Fibroblast of mammary gland (primary cell): ENCODE results near the gene IRGC.

ENCODE experiments used
- DNase-seq: peaks from one replicate; pipeline ENCODE4 v3.0.0-alpha.2; 2010; ENCODE audit warnings: low read depth
- H3K4me3 ChIP-seq: 2 replicates; pipeline ENCODE4 v1.5.1; 2011; ENCODE audit warnings: low read depth, mild to moderate bottlenecking, low read length, moderate library complexity; ENCODE audit not compliant: control insufficient read depth
- TF ChIP-seq, protein P1 (sequence below): conservative IDR thresholded peaks from 2 replicates; pipeline ENCODE4 v1.5.1; 2011; ENCODE audit warnings: low read depth, low read length, inconsistent platforms; ENCODE audit not compliant: control insufficient read depth, insufficient read depth

The IRGC gene

DNA sequence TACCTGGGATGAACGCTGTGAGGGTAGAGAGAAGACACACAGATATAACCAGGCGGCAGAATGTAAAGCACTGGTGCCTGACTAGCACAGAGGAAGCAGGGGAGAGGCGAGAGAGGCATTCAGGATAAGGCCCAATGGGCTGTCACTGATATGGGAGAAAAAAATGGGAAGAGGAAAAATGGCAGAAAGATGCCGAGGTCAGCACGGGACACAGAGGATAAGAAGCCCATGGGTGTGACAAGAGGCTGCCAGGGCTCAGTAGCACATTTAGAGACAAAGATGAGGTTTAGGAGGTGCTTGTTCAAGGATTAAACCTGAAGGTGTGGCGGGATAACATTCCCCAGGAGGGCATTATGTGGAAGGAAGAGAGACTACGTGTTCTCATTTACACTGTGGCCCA, 33.3 kb downstream of the IRGC start:
- no peak overlapping the region for H3K4me3 ChIP-seq
- TF ChIP-seq, protein P1, sequence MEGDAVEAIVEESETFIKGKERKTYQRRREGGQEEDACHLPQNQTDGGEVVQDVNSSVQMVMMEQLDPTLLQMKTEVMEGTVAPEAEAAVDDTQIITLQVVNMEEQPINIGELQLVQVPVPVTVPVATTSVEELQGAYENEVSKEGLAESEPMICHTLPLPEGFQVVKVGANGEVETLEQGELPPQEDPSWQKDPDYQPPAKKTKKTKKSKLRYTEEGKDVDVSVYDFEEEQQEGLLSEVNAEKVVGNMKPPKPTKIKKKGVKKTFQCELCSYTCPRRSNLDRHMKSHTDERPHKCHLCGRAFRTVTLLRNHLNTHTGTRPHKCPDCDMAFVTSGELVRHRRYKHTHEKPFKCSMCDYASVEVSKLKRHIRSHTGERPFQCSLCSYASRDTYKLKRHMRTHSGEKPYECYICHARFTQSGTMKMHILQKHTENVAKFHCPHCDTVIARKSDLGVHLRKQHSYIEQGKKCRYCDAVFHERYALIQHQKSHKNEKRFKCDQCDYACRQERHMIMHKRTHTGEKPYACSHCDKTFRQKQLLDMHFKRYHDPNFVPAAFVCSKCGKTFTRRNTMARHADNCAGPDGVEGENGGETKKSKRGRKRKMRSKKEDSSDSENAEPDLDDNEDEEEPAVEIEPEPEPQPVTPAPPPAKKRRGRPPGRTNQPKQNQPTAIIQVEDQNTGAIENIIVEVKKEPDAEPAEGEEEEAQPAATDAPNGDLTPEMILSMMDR: no peak

DNA sequence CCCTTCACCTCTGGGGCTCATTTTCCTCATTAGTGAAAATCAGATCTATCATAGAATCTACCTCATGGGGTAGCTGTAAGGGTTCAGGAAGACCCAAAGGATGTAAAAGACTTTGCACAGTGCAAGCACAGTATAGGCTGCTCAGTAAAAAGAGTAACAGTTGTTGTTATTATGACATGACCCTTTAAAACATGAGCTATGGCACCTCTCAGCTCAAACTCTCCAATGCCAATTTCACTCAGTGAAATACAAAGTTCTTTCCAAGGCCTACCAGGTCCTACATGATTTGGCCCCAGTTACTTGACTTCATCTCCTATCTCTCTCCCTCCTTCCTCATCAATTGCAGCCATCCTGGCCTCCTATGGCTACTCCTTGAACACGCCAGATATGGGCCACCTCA, 34.0 kb downstream of the IRGC start:
- TF ChIP-seq, protein P1: no peak
- DNase-seq: no peak
- H3K4me3 ChIP-seq: no peak overlapping the region

More for the DNA sequence above, 33.3 kb downstream of the IRGC start:
- DNase-seq: no peak

DNA sequence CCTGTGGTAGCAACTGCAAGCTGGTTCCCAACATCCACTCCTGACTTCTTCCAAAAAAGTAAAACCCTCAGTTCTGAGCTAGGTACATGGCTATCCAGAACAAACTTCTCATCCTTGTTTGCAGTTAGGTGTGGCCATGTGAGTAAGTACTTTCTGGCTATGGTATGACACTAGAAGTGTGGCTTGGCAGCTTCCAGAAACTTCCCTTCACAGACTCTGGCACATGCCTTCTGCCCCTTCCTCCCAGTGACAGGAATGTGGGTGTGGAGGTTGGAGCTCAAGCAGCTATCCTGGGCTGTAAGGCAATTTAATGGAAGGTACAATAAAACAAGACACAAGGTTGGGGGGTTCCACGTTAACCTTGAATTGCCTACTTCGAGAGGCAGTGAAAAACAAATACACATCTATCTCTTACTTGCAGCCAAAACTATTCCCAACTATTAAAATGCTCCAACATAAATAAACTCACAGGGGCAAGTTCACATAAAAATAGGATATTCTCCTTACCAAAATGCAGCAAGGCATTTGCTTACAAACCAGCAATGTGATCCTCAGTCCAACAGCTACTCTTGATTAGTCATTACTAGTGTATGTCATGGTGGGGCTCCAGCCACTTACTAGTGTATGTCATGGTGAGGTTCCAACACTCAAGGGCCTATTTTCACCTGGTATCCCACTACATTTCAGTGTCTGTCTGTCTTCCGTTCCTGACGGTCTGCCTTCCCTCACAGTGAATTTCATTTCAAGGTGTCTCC, 35.8 kb downstream of the IRGC start:
- TF ChIP-seq, protein P1: no peak
- H3K4me3 ChIP-seq: no peak overlapping the region
- DNase-seq: peak; percentile 34

DNA sequence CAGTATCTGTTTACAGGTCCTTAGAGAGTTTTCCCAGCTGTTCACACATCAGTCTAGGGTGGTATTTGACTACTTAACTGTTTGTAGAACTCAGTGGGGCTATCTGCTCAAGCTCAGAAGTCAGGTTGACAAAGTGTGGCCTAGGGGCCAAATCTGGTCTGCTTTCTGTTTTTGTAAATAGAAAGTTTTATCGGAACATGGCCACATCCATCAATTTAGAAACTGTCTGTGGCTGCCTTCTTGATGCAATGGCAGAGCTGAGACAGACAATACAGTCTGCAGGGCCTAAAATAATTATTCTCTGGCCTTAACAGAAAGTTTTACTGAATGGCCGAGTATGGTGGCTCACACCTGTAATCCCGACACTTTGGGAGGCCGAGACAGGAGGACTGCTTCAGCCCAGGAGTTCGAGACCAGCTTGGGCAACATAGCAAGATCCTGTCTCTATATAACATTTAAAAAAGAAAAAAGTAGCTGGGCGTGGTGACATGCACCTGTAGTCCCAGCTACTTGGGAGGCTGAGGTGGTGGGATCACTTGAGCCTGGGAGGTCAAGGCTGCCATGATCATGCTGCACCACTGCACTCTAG, 36.5 kb downstream of the IRGC start:
- no peak overlapping the region for H3K4me3 ChIP-seq
- DNase-seq: no peak
- TF ChIP-seq, protein P1: no peak

DNA sequence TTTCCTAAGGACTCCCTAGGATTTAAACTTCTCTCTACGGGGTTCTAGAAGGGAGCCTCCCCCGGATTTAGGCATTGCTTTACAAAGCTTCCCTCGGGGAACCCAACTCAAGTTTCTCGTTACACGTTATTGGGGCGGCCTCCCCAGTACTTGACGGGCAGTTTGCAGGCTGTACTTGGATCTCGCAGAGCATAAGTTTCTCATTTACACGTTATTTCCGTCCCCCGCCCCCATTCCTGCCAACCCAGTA, 38.3 kb downstream of the IRGC start:
- no peak for DNase-seq
- H3K4me3 ChIP-seq: peak overlapping the region; percentile 83
- TF ChIP-seq, protein P1: no peak

DNA sequence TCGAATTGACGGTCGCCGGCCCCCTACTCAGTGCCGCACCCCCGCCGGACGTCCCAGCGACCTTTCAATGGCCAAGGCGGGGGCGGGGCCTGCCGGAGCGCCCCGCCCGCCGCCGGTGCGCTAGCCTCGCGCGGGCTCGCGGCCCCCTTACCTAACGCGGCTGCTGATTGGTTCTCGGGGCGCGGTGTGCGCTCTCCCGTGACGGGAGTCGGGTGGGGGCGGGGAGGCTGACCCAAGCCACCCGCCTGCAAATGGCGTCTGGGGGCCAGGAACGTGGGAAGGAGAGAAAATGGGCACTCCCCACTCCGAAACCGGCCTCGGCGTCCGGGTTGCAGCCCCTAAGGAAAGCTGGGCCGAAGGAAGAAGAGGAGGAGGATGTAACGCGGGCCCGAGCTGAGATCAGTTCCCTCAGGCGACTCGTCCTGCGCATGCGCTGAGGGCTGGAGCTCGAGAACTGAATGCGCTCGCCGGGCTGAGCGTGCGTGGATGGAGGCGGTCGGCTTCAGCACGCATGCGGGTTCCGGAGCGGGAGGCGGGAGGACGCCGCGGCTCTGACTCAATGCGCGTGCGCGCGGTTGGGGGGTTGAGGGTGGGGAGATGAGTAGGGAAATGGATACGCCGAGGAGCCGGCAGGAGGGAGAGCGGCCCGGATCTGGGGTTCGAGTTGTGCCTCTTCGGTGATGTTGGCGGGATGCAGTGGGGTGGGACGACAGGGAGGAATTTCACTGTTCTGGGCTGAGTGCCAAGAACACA, 38.8 kb downstream of the IRGC start, which contains the start of gene SMG9:
SMG9 (minus strand) TSS at position 460 of the 753 bp plus-strand sequence. CDS start 4,221 bp downstream, outside the sequence.
- TF ChIP-seq, protein P1: no peak
- peak; percentile 98 for DNase-seq
- peak within 1 kb of the TSS; percentile 83 for H3K4me3 ChIP-seq
